ENCODE measurements around the gene FSCN2.

GRCh38 chr17:81482673-81483072 is 45.5 kb upstream of the FSCN2 start:
- TF ChIP-seq, protein P1, sequence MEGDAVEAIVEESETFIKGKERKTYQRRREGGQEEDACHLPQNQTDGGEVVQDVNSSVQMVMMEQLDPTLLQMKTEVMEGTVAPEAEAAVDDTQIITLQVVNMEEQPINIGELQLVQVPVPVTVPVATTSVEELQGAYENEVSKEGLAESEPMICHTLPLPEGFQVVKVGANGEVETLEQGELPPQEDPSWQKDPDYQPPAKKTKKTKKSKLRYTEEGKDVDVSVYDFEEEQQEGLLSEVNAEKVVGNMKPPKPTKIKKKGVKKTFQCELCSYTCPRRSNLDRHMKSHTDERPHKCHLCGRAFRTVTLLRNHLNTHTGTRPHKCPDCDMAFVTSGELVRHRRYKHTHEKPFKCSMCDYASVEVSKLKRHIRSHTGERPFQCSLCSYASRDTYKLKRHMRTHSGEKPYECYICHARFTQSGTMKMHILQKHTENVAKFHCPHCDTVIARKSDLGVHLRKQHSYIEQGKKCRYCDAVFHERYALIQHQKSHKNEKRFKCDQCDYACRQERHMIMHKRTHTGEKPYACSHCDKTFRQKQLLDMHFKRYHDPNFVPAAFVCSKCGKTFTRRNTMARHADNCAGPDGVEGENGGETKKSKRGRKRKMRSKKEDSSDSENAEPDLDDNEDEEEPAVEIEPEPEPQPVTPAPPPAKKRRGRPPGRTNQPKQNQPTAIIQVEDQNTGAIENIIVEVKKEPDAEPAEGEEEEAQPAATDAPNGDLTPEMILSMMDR (IDR thresholded peaks at IDR 0.05) = no peak
- TF ChIP-seq POLR2A (IDR thresholded peaks at IDR 0.05) = no peak

All from lower leg skin (tissue), 3 donors.